GM19351 (cell line): Measurements from ENCODE around the gene TECTA.
"Not testable (repeated sequence)": the region's sequence is repeated elsewhere in the genome, so short reads cannot be mapped to it uniquely, and the experiment has no call there.

Source experiments
- ATAC-seq: cut with Tn5 transposase; IDR thresholded peaks from one replicate; pipeline ENCODE4 v1.9.1; 2021; ENCODE audit warnings: mild to moderate bottlenecking, moderate library complexity; ENCODE audit not compliant: unreplicated experiment

The TECTA gene

DNA sequence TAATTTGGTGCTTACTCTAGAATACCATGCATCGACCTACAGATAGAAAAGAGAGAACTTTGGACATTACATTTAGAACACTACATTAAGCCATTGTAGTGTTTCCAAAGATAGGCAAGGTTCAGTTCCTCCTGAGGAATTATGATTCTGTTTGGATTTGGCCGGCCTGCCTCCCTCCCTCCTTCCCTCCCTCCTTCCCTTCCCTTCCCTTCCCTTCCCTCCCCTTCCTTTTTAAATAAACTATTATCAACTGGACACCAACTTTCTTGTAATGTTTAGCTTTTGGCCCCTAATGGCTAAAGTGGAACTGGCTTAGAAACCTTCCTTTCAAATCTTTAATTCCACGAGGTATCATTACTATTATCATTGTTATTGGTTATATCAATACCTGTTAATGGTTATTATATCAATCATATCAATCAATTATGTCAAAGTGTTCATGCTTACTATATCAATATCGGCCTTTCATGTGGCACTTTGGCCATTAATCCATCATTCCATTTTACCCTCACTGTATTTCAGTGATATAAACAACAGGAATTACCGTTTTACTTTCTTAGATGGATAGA lies 60.4 kb downstream of the TECTA start:
- ATAC-seq: no peak

DNA sequence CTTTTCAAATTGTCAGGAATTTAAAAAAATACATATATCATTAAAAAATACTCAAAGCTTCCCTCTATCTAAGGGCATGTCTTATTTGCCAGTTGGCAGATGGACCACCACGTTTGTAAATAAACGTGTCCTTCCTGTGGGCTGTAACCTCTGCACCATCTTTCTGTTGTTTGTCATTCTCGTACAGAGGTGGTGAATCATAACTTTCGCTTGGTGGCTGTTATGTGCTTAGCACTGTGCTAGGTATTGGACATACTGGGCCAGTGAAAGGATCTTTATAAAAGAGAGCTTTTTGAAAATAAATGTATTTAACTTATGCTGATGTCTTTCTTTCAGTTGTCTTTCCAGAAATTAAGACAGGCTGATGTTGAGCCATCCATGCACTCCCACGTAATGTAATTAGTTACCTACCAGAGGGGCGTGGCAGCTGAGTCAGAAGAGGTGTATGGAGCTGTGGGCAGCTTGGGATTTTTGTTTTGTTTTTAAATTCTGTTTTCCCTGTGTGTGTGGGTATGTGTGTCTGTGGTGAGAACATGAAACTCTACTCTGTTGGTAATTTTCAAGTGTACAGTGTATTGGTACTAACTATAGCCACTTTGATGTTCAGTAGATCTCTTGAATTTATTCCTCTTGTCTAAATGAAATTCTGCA lies 62.7 kb downstream of the TECTA start:
- ATAC-seq: no peak

DNA sequence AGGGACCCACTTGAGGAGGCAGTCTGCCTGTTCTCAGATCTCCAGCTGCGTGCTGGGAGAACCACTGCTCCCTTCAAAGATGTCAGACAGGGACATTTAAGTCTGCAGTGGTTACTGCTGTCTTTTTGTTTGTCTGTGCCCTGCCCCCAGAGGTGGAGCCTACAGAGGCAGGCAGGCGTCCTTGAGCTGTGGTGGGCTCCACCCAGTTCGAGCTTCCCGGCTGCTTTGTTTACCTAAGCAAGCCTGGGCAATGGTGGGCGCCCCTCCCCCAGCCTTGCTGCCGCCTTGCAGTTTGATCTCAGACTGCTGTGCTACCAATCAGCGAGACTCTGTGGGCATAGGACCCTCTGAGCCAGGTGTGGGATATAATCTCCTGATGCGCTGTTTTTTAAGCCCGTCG lies 76.6 kb downstream of the TECTA start:
- ATAC-seq: not testable (repeated sequence)

GRCh38 chr11:121179306-121179705 lies 78.3 kb downstream of the TECTA start:
- ATAC-seq: no peak

DNA sequence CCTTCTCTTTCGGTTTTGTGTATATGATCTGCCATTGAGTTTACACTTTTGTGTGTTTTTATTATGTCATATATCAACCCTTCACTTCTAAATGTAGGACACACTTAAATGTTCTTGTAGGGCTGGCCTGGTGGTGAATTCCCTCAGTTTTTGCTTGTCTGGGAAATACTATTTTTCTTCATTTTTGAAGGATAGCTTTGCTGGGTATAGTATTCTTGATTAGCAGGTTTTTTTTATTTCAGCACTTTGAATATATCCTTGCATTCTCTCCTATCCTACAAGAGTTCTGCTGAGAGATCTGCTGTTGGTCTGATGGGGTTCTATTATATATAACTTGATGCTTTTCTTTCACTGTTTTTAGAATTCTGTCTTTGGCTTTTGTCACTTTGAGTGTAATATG lies 79.1 kb downstream of the TECTA start:
- no peak for ATAC-seq

DNA sequence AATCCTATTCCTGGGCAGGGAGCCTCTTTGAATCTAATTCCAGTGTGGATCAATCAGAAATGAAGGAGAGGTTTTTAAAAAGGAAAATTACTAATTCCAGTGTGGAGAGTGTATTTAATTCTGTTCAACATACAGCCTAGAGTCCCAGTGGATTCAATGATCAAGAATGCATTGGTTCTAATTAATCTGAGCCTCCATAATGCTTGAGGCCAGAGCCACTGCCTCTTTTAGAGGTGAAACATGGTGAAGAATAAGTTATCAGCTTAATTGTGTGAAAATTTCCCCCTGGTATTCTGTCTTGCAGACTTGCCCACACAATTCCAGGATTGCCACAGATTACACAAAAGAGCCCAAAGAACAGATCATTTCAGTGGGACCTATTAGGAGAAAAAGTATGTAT lies 87.7 kb downstream of the TECTA start:
- no peak for ATAC-seq

DNA sequence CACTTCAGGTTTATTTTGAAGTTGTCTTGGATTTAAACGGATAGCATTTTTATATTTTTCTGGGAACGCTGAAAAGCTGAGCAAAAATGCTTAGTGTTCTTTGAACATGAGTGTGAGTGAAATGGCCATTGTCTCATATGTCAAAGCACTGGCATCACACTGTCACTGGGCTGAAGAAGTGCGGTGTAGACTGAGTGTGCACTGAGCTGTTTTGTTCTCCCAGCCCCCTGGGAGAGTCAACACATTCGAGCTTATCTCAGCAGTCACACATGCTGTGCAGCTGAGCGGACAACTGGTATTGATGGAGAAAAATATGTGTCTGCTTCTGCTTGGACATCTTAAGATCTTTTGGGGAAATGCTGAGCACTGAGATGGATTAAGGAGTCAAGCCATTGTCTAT lies 90.8 kb downstream of the TECTA start:
- ATAC-seq: no peak

DNA sequence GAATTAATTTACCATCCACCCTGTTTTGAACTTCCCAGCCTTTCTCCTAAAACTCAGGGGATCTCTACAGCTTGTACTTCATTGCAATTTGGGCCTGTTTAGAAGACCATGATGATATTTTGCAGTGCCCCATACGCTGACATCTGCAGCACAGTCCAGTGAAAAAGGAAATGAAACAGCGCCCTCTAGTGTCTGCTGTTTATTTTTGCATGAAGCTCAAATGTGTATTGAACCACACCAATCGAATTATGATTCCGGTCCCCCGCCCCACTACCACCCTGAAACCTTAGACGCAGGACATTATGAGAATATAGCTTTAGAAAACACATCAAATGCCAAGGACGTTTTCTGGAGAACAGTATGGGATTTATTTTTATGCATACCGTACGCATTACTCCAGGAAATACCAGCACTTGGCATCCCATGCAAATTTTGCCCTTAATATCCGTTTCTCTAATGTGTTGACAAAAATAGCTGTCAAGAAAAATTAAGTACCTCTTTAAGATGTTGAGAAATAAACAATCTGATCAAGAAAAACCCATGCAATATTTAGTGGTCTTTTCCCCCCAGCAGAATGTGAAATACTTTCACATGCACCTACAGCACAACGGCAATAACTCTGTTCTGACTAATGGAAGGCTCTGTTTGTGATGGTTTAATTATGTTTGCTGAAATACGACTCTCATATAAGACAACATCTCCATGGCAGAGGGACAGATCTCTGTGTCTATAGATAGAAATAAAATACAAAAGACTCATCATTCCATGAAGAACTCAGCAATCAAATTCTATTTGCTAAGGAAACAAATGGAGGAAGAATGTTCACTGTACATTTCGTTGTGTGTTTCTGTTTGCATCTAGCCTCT lies 93.9 kb downstream of the TECTA start:
- peak; percentile 78 for ATAC-seq

- no peak for ATAC-seq
These were observed 97.4 kb downstream of the TECTA start for GRCh38 chr11:121198491-121198890.

- ATAC-seq: no peak
These were observed 98.5 kb downstream of the TECTA start for GRCh38 chr11:121199516-121199915.

DNA sequence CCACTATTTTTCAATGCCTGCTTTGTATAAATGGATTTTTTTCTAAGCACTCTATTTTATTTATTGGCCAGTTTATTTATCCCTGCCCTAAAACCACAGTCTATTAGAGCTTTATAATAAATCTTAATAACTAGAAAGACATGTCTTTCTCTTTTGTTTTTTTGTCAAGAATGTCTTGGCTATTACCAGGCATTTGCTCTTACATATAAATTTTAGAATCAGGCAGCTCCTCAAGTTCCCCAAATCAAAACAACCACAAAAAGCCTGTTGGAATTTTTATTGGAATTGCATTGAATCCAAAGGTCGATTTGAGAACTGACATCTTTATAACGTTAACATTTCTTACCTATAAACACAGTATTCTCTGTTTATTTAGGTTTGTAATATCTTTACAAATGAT lies 105.8 kb downstream of the TECTA start:
- no peak for ATAC-seq

- peak; percentile 60 for ATAC-seq
These were observed 106.6 kb downstream of the TECTA start for GRCh38 chr11:121207485-121208115.

GRCh38 chr11:121210445-121211080 lies 109.5 kb downstream of the TECTA start:
- ATAC-seq: no peak

DNA sequence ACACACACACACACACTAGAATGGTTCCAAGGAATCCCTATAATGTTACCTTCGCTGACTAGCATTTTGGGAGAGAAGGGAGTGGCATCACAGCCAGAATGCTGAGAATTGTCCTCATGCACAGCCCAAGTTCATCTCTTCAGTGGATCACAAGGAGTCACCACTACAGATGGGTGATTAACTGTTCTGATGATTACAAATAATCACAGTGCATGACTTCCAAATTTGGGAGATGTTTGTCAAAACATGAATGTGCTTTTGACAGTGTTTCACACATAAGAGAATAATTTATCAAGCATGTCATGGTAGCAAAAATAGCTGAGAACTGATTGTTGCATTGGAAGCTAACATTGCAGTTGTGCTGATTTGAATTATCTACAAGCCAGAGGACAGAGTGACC lies 110.6 kb downstream of the TECTA start:
- ATAC-seq: no peak

DNA sequence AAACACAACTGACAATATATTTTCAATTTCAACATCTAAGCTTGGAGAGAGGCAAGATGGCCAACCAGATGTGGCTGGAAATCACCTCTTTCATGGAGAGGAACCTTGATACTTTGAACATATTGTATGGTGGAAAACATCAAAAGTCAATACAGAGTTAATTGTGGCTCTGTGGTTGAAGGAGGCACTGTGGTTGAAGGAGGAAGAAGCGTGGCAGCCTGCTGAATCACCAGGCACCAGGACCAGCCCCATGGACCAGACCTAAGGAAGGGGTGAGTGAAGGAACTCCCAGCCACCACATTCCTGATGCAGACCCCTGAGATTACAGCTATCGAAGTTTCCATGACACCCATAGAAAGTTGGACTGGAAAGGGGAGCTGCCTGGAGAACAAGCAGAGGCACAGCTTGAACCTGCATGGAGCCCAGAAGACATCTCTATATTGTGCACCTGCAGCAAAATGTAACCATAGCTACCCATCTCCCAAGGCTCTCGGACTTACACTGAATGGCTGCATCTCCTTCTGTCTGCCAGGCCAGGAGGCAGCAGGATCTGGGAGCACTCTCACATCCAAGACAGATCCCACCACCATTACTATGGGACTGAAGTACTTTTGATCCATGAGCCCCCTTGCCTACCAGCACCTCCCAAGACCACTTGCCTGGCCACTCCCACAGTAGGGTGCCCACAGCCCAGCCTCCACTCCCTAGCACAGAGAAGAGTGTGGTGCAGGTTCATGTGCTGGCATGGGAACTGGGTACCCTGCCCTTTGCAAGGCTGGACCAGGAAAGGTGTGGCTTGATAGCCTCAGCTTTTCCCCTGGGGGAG lies 111.7 kb downstream of the TECTA start:
- ATAC-seq: no peak

DNA sequence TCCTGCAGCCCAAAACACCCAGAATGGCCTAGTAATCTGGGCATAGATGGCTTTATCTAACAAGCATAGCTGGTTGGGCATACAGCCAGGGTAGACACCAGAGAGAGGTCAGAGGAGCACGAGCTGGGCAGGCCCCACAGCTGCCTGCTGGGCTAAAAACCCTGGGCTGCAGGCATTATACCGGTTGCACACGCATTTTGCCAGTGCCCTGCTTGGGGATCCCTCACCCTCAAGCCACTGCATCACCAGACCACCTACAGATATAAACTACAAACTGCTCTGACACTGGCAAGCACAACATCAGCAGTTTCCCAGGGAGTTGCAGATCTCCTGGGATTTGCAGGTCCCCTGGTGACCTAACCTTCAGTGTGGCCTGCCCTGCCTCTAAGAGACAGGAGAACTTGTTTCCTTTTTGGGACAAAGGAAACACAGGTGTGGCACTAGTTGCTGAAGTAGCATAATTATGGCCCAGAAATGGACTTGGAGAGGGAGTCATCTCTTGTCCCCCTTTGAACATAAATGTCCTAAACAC lies 112.4 kb downstream of the TECTA start:
- no peak for ATAC-seq

DNA sequence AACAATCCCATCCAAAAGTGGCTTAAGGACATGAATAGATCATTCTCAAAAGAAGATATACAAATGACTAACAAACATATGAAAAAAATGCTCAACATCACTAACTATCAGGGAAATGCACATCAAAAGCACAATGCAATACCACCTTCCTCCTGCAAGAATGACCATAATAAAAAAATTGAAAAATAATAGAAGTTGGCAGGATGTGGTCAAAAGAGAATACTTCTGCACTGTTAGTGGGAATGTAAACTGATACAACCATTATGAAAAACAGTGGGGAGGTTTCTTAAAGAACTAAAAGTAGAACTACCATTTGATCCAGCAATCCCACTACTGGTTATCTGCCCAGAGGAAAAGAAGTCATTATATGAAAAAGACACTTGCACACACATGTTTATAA lies 113.8 kb downstream of the TECTA start:
- no peak for ATAC-seq

DNA sequence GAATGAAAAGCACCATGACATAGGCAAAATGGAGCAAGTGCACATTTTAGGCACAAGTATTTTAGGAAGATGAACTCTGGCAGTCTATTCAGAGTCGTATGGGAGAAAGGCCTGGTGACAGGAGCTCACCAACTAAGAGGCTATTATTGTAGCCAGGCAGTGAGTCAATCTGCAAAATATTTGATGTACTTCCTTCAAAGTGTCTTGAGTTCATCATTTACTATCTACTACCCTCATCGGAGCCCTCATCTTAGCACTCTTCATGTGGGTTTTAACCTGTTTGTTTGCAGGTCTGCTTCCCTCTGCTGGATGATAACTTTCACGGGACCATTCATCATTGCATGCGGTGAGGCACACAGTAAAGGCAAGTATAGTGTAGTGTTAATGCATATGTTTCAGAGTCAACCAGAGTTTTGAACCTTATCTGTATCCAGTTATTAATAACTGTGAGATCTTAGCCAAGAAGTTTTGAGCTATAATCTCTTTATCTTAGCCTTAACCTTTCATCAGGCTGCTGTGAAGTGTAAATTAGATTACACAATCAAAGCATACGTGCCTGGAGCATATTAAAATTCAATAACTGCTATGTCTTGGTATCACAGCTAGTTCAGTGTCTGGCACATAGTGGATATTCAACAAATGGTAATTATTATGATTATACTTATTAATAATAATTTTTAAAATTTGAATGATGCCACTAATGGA lies 120.6 kb downstream of the TECTA start:
- no peak for ATAC-seq

DNA sequence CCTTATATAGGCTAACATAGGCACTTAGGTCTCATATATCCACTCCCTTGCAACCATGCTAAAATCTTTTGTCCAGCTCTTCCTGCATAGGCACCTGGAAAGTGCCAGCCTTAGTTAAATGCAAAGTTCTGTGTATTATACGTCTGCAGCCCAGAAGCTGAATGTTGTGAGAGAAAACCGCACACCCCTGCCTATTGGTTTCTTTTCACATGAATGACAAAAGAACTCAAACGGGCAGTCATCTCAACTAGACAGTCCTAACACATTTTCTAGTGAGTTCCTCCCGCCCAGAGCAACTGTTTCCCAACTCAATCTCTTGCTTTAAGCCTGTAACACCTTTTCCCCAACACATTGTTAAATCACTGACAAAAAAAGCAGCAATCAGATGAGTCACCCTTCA lies 122.1 kb downstream of the TECTA start:
- no peak for ATAC-seq
